Measurements from ENCODE around the gene SLC35B1.

Gene SLC35B1

GRCh38 chr17:49670002-49670401 is 37.8 kb downstream of the SLC35B1 start:
- Histone ChIP-seq H2AFZ (ENCODE audit: insufficient read depth, low read length, poor library complexity) (no peak overlapping the region), H4K8ac (ENCODE audit: low read depth, low read length) (no peak overlapping the region), H3K4me1 (ENCODE audit: control insufficient read depth in 1 of 2, insufficient read depth in 2 of 2, low read length in 2 of 2) (no peaks in the 10 kb centered on the region), H3K4me2 (ENCODE audit: low read length) (no peak overlapping the region), H3K23ac (ENCODE audit: low read length) (no peak overlapping the region), H2BK5ac (ENCODE audit: low read depth, low read length, poor library complexity) (no peak overlapping the region), H3K4me3 (ENCODE audit: low read depth, low read length) (no peak overlapping the region), H3K79me2 (ENCODE audit: control insufficient read depth, insufficient read depth, low read length, poor library complexity) (no peaks in the 10 kb centered on the region), H3K18ac (ENCODE audit: low read length) (no peak overlapping the region), H2BK12ac (ENCODE audit: low read length) (no peak overlapping the region), H3K36me3 (ENCODE audit: control insufficient read depth in 1 of 2, insufficient read depth in 2 of 2, low read length in 2 of 2) (no peaks in the 10 kb centered on the region), H3K27me3 (ENCODE audit: insufficient read depth, low read length) (no peaks in the 10 kb centered on the region), H2BK120ac (ENCODE audit: insufficient read depth, low read length, poor library complexity) (no peak overlapping the region), H2AK5ac (ENCODE audit: low read length) (no peak overlapping the region), H3K14ac (ENCODE audit: low read length) (no peak overlapping the region), H3K9me3 (ENCODE audit: insufficient read depth, low read depth, low read length) (no peaks in the 10 kb centered on the region), H3K4ac (ENCODE audit: low read depth, low read length) (no peak overlapping the region), H4K91ac (ENCODE audit: low read depth, low read length) (no peak overlapping the region), H3K27ac (ENCODE audit: low read depth, low read length) (no peak overlapping the region), H4K12ac (ENCODE audit: low read depth, low read length) (no peak overlapping the region), H3K9ac (ENCODE audit: low read length) (no peak overlapping the region), H3K79me1 (ENCODE audit: low read length) (no peaks in the 10 kb centered on the region)
- WGBS (ENCODE audit: extremely low coverage, insufficient coverage, insufficient read length), result no CpG with 5 or more reads among the region's 1 CpG
- no peak for DNase-seq

GRCh38 chr17:49667854-49668253 is 39.9 kb downstream of the SLC35B1 start:
- Histone ChIP-seq H4K8ac (ENCODE audit: low read depth, low read length) (no peak overlapping the region), H2AK5ac (ENCODE audit: low read length) (no peak overlapping the region), H3K27me3 (ENCODE audit: insufficient read depth, low read length) (no peaks in the 10 kb centered on the region), H4K12ac (ENCODE audit: low read depth, low read length) (no peak overlapping the region), H3K4me1 (ENCODE audit: control insufficient read depth in 1 of 2, insufficient read depth in 2 of 2, low read length in 2 of 2) (peaks cover 7% of the 10 kb centered on the region in 2 experiments), H3K27ac (ENCODE audit: low read depth, low read length) (no peak overlapping the region), H4K91ac (ENCODE audit: low read depth, low read length) (no peak overlapping the region), H3K18ac (ENCODE audit: low read length) (no peak overlapping the region), H3K79me1 (ENCODE audit: low read length) (no peaks in the 10 kb centered on the region), H2BK12ac (ENCODE audit: low read length) (no peak overlapping the region), H3K4me3 (ENCODE audit: low read depth, low read length) (no peak overlapping the region), H3K36me3 (ENCODE audit: control insufficient read depth in 1 of 2, insufficient read depth in 2 of 2, low read length in 2 of 2) (no peaks in the 10 kb centered on the region), H3K9me3 (ENCODE audit: insufficient read depth, low read depth, low read length) (no peaks in the 10 kb centered on the region), H2AFZ (ENCODE audit: insufficient read depth, low read length, poor library complexity) (no peak overlapping the region), H3K79me2 (ENCODE audit: control insufficient read depth, insufficient read depth, low read length, poor library complexity) (no peaks in the 10 kb centered on the region), H2BK120ac (ENCODE audit: insufficient read depth, low read length, poor library complexity) (no peak overlapping the region), H3K4ac (ENCODE audit: low read depth, low read length) (no peak overlapping the region), H2BK5ac (ENCODE audit: low read depth, low read length, poor library complexity) (no peak overlapping the region), H3K23ac (ENCODE audit: low read length) (no peak overlapping the region), H3K9ac (ENCODE audit: low read length) (no peak overlapping the region), H3K14ac (ENCODE audit: low read length) (no peak overlapping the region), H3K4me2 (ENCODE audit: low read length) (no peak overlapping the region)
- no CpG with 5 or more reads among the region's 2 CpGs for WGBS (ENCODE audit: extremely low coverage, insufficient coverage, insufficient read length)
- peak; percentile 73 to 83 for DNase-seq

- no CpG with 5 or more reads among the region's 3 CpGs for WGBS (ENCODE audit: extremely low coverage, insufficient coverage, insufficient read length)
- no peak overlapping the region for H2AFZ ChIP-seq (ENCODE audit: insufficient read depth, low read length, poor library complexity)
- H3K9me3 ChIP-seq (ENCODE audit: insufficient read depth, low read depth, low read length), result no peaks in the 10 kb centered on the region
- no peak overlapping the region for H3K18ac ChIP-seq (ENCODE audit: low read length)
- no peak overlapping the region for H3K14ac ChIP-seq (ENCODE audit: low read length)
- no peak overlapping the region for H3K4me3 ChIP-seq (ENCODE audit: low read depth, low read length)
- no peak overlapping the region for H2BK120ac ChIP-seq (ENCODE audit: insufficient read depth, low read length, poor library complexity)
- peak overlapping the region; percentile 38 for H3K4me2 ChIP-seq (ENCODE audit: low read length)
- H3K27me3 ChIP-seq (ENCODE audit: insufficient read depth, low read length), result no peaks in the 10 kb centered on the region
- no peak overlapping the region for H2BK12ac ChIP-seq (ENCODE audit: low read length)
- no peaks in the 10 kb centered on the region for H3K79me2 ChIP-seq (ENCODE audit: control insufficient read depth, insufficient read depth, low read length, poor library complexity)
- H3K4me1 ChIP-seq (ENCODE audit: control insufficient read depth in 1 of 2, insufficient read depth in 2 of 2, low read length in 2 of 2), result peaks cover 7 to 8% of the 10 kb centered on the region in 2 experiments
- no peak overlapping the region for H4K8ac ChIP-seq (ENCODE audit: low read depth, low read length)
- H3K23ac ChIP-seq (ENCODE audit: low read length), result no peak overlapping the region
- peak in 1 of 2 donors; percentile 71 for DNase-seq
- H3K4ac ChIP-seq (ENCODE audit: low read depth, low read length), result no peak overlapping the region
- no peak overlapping the region for H3K9ac ChIP-seq (ENCODE audit: low read length)
- H3K79me1 ChIP-seq (ENCODE audit: low read length), result no peaks in the 10 kb centered on the region
- no peak overlapping the region for H2AK5ac ChIP-seq (ENCODE audit: low read length)
- no peak overlapping the region for H4K12ac ChIP-seq (ENCODE audit: low read depth, low read length)
- peak overlapping the region; percentile 57 for H3K27ac ChIP-seq (ENCODE audit: low read depth, low read length)
- H3K36me3 ChIP-seq (ENCODE audit: control insufficient read depth in 1 of 2, insufficient read depth in 2 of 2, low read length in 2 of 2), result no peaks in the 10 kb centered on the region
- no peak overlapping the region for H2BK5ac ChIP-seq (ENCODE audit: low read depth, low read length, poor library complexity)
- no peak overlapping the region for H4K91ac ChIP-seq (ENCODE audit: low read depth, low read length)
These were observed 43.0 kb downstream of the SLC35B1 start for GRCh38 chr17:49664706-49665211.

GRCh38 chr17:49659661-49660382 is 47.9 kb downstream of the SLC35B1 start:
- 100% methylated on average over 1 of the region's 3 CpGs for WGBS (ENCODE audit: extremely low coverage, insufficient coverage, insufficient read length)
- no peak overlapping the region for H3K23ac ChIP-seq (ENCODE audit: low read length)
- no peaks in the 10 kb centered on the region for H3K27me3 ChIP-seq (ENCODE audit: insufficient read depth, low read length)
- H3K79me2 ChIP-seq (ENCODE audit: control insufficient read depth, insufficient read depth, low read length, poor library complexity), result no peaks in the 10 kb centered on the region
- no peak overlapping the region for H2AFZ ChIP-seq (ENCODE audit: insufficient read depth, low read length, poor library complexity)
- H3K27ac ChIP-seq (ENCODE audit: low read depth, low read length), result no peak overlapping the region
- peaks cover 7 to 8% of the 10 kb centered on the region in 2 experiments for H3K4me1 ChIP-seq (ENCODE audit: control insufficient read depth in 1 of 2, insufficient read depth in 2 of 2, low read length in 2 of 2)
- no peaks in the 10 kb centered on the region for H3K9me3 ChIP-seq (ENCODE audit: insufficient read depth, low read depth, low read length)
- no peak overlapping the region for H3K4me2 ChIP-seq (ENCODE audit: low read length)
- no peak overlapping the region for H3K4me3 ChIP-seq (ENCODE audit: low read depth, low read length)
- no peak overlapping the region for H2AK5ac ChIP-seq (ENCODE audit: low read length)
- H2BK12ac ChIP-seq (ENCODE audit: low read length), result no peak overlapping the region
- no peak overlapping the region for H4K91ac ChIP-seq (ENCODE audit: low read depth, low read length)
- H3K9ac ChIP-seq (ENCODE audit: low read length), result no peak overlapping the region
- H3K4ac ChIP-seq (ENCODE audit: low read depth, low read length), result no peak overlapping the region
- no peak for DNase-seq
- no peak overlapping the region for H2BK5ac ChIP-seq (ENCODE audit: low read depth, low read length, poor library complexity)
- no peak overlapping the region for H4K12ac ChIP-seq (ENCODE audit: low read depth, low read length)
- no peak overlapping the region for H3K14ac ChIP-seq (ENCODE audit: low read length)
- H3K36me3 ChIP-seq (ENCODE audit: control insufficient read depth in 1 of 2, insufficient read depth in 2 of 2, low read length in 2 of 2), result no peaks in the 10 kb centered on the region
- no peak overlapping the region for H3K18ac ChIP-seq (ENCODE audit: low read length)
- H2BK120ac ChIP-seq (ENCODE audit: insufficient read depth, low read length, poor library complexity), result no peak overlapping the region
- no peak overlapping the region for H4K8ac ChIP-seq (ENCODE audit: low read depth, low read length)
- no peaks in the 10 kb centered on the region for H3K79me1 ChIP-seq (ENCODE audit: low read length)
